ENCODE results near the gene TOLLIP.

TOLLIP gene

DNA sequence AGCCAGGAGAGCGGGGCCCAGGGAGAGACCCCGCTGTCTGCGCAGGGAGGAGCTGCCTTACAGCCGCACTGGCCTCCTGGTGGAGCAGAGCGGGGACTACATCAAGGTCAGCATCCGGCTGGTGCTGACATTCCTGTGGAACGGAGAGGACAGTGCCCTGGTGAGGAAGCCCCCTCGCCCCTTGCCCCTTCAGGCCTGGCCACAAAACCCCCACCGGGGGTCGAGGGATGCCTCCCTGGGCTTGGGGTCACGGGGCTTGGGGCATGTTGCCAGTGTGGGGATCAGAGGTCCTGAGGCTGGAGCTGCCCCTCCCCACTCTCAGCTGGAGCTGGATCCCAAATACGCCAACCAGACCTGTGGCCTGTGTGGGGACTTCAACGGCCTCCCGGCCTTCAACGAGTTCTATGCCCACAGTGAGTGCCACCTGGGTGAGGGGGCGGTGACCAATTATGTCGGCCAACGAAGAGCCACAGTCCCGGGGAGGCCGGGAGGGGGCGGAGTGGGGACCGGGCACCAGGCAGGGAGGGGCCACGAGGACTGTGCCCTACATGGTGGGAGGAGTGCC lies 82.4 kb downstream of the TOLLIP start:
- Mint-ChIP-seq H3K4me3 (no peak overlapping the region), H3K4me1 (ENCODE audit: low read depth) (no peaks in the 10 kb centered on the region), H3K9me3 (no peaks in the 10 kb centered on the region), H3K36me3 (ENCODE audit: low read depth) (no peaks in the 10 kb centered on the region), H3K27ac (no peak overlapping the region), H3K27me3 (ENCODE audit: low read depth) (no peaks in the 10 kb centered on the region)
- no peak for DNase-seq (ENCODE audit: low spot score)

- Mint-ChIP-seq H3K27ac (no peak overlapping the region), H3K4me3 (no peak overlapping the region), H3K4me1 (ENCODE audit: low read depth) (no peaks in the 10 kb centered on the region), H3K9me3 (no peaks in the 10 kb centered on the region), H3K36me3 (ENCODE audit: low read depth) (no peaks in the 10 kb centered on the region), H3K27me3 (ENCODE audit: low read depth) (no peaks in the 10 kb centered on the region)
- no peak for DNase-seq (ENCODE audit: low spot score)
Measured at GRCh38 chr11:1226226-1226985, 83.0 kb downstream of the TOLLIP start.

GRCh38 chr11:1225386-1226225 lies 83.8 kb downstream of the TOLLIP start:
- H3K27ac Mint-ChIP-seq, result no peak overlapping the region
- no peaks in the 10 kb centered on the region for H3K4me1 Mint-ChIP-seq (ENCODE audit: low read depth)
- no peaks in the 10 kb centered on the region for H3K36me3 Mint-ChIP-seq (ENCODE audit: low read depth)
- no peak overlapping the region for H3K4me3 Mint-ChIP-seq
- DNase-seq (ENCODE audit: low spot score), result no peak
- H3K27me3 Mint-ChIP-seq (ENCODE audit: low read depth), result no peaks in the 10 kb centered on the region
- no peaks in the 10 kb centered on the region for H3K9me3 Mint-ChIP-seq

DNA sequence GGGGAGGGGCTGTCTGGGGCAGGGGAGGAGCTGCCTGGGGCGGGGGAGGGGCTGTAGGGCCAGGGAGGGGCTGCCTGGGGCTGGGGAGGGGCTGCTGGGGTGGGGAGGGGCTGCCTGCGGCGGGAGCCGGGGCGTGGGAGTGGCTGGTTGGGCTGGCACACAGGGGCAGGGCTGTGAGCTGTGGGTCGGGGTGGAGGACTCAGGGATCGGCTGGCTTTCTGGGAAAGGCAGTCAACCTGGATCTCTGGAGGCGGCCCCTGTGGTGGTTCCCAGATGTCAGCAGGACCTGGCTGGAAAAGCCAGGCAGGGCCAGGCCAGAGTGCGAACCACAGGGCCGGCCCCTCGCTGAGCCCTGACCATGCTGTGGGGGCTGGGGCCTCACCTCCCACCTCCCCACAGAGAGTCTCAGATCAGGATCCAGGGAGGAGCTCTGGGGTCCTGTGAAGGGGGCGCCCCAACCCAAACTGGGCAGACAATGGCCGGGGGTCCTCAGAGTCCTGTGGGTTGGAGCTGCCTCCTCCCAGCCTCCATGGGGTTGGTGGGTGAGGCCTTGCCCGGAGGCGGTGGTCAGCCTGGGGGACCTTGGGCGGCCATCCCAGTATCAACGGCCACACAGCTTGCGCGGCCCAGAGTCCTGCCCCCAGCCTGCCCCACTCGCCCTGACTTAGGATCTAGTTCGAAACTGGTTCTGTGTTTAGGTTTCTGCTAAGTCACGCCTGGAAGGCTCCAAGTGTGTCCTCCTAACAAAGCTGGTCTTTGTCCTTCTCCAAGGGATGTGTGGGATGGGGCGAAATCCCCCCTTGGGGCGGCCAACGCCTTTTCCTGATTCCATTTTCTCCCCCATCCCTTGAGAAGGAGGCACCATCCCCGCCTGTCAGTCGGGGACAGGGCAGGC lies 84.7 kb downstream of the TOLLIP start:
- H3K9me3 Mint-ChIP-seq, result no peaks in the 10 kb centered on the region

More for the DNA sequence above, 84.7 kb downstream of the TOLLIP start:
- Mint-ChIP-seq H3K36me3 (ENCODE audit: low read depth) (no peaks in the 10 kb centered on the region), H3K27ac (no peak overlapping the region), H3K4me3 (no peak overlapping the region), H3K4me1 (ENCODE audit: low read depth) (no peaks in the 10 kb centered on the region), H3K27me3 (ENCODE audit: low read depth) (no peaks in the 10 kb centered on the region)
- DNase-seq (ENCODE audit: low spot score), result no peak

All from T-helper 2 cell treated with Interferon-gamma antibody and Interleukin-4, amounts not matched to agents 5 μg/mL and 100 μg/mL, for 36 hours (primary cell).